ENCODE results near the gene MMP17. TPM values are rescaled to one million over a fixed set of nuclear protein-coding genes. Genes with fewer than 3 reads are reported as not detected.

MMP17 gene
- polyA plus RNA-seq, 1 of the 3 experiments (the other 2 are of a cell fraction): 14.0 TPM

- WGBS (ENCODE audit: low lambda C conversion rate): 83% methylated on average over 26 of the region's 41 CpGs
- Histone ChIP-seq H2AFZ (ENCODE audit: low read depth) (no peak overlapping the region), H3K9me2 (no peaks in the 10 kb centered on the region), H3K9ac (no peak overlapping the region), H3K36me3 (replicated peaks in 1 of 2; ENCODE audit: control insufficient read depth in 1 of 2, insufficient read depth in 2 of 2, low read length in 1 of 2) (no peaks in the 10 kb centered on the region), H3F3A (replicated peaks; ENCODE audit: insufficient read depth) (no peaks in the 10 kb centered on the region), H3K79me2 (ENCODE audit: insufficient read depth) (no peaks in the 10 kb centered on the region), H3K27me3 (ENCODE audit: insufficient read depth) (no peaks in the 10 kb centered on the region), H3K9me3 (no peaks in the 10 kb centered on the region), H3K4me1 (ENCODE audit: control insufficient read depth in 1 of 2, insufficient read depth in 2 of 2, low read depth in 1 of 2, low read length in 1 of 2) (peaks cover 0 to 6% of the 10 kb centered on the region in 2 experiments; a peak in 1 of 4 replicates), H3K4me2 (no peak overlapping the region), H4K20me1 (ENCODE audit: insufficient read depth) (no peaks in the 10 kb centered on the region), H3K27ac (ENCODE audit: low read depth in 2 of 2, low read length in 1 of 2) (no peak overlapping the region), H3K4me3 (ENCODE audit: low read depth in 2 of 2, low read length in 1 of 2) (no peak overlapping the region)
- TF ChIP-seq ELF1 (IDR thresholded peaks at IDR 0.05): no peak
- TF ChIP-seq FOXM1 (IDR thresholded peaks at IDR 0.05; ENCODE audit: low read depth): no peak
- TF ChIP-seq CHD2 (IDR thresholded peaks at IDR 0.05; ENCODE audit: low read length, partially characterized antibody): no peak
- TF ChIP-seq RAD21 (IDR thresholded peaks at IDR 0.05; ENCODE audit: low read length): no peak
- TF ChIP-seq TEAD4 (IDR thresholded peaks at IDR 0.05; ENCODE audit: borderline replicate concordance, insufficient read depth): no peak
- no peak for TF ChIP-seq NRF1 (IDR thresholded peaks at IDR 0.05; ENCODE audit: low read depth, low read length)
- TF ChIP-seq, protein P1, sequence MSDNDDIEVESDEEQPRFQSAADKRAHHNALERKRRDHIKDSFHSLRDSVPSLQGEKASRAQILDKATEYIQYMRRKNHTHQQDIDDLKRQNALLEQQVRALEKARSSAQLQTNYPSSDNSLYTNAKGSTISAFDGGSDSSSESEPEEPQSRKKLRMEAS (IDR thresholded peaks at IDR 0.05; ENCODE audit: low read depth): no peak
- TF ChIP-seq YY1 (IDR thresholded peaks at IDR 0.05; ENCODE audit: low read depth): no peak
- no peak for TF ChIP-seq MXI1 (IDR thresholded peaks at IDR 0.05; ENCODE audit: low read depth, low read length)
- no peak for TF ChIP-seq USF2 (IDR thresholded peaks at IDR 0.05; ENCODE audit: borderline replicate concordance, low read depth, low read length)
- no peak for TF ChIP-seq POLR2AphosphoS5 (IDR thresholded peaks at IDR 0.05; ENCODE audit: low read depth, low read length)
- TF ChIP-seq GABPA (IDR thresholded peaks at IDR 0.05; ENCODE audit: low read depth): no peak
- TF ChIP-seq IRF3 (IDR thresholded peaks at IDR 0.05; ENCODE audit: low read depth, low read length): no peak
- TF ChIP-seq MEF2A (IDR thresholded peaks at IDR 0.05; ENCODE audit: borderline replicate concordance, low read depth): no peak
- TF ChIP-seq, protein P2, sequence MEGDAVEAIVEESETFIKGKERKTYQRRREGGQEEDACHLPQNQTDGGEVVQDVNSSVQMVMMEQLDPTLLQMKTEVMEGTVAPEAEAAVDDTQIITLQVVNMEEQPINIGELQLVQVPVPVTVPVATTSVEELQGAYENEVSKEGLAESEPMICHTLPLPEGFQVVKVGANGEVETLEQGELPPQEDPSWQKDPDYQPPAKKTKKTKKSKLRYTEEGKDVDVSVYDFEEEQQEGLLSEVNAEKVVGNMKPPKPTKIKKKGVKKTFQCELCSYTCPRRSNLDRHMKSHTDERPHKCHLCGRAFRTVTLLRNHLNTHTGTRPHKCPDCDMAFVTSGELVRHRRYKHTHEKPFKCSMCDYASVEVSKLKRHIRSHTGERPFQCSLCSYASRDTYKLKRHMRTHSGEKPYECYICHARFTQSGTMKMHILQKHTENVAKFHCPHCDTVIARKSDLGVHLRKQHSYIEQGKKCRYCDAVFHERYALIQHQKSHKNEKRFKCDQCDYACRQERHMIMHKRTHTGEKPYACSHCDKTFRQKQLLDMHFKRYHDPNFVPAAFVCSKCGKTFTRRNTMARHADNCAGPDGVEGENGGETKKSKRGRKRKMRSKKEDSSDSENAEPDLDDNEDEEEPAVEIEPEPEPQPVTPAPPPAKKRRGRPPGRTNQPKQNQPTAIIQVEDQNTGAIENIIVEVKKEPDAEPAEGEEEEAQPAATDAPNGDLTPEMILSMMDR (IDR thresholded peaks at IDR 0.05): no peak
- no peak for TF ChIP-seq RCOR1 (IDR thresholded peaks at IDR 0.05; ENCODE audit: low read length)
- TF ChIP-seq, protein P3, sequence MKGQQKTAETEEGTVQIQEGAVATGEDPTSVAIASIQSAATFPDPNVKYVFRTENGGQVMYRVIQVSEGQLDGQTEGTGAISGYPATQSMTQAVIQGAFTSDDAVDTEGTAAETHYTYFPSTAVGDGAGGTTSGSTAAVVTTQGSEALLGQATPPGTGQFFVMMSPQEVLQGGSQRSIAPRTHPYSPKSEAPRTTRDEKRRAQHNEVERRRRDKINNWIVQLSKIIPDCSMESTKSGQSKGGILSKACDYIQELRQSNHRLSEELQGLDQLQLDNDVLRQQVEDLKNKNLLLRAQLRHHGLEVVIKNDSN (IDR thresholded peaks at IDR 0.05; ENCODE audit: borderline replicate concordance, low read depth): no peak
- CTCF ChIA-PET: no interaction called here
- POLR2A ChIA-PET: interaction anchor here (0.6 kb wide), 1 partner anchor 100 kb away, joined by 3 read pairs; no protein-coding TSS in a partner anchor
- DNase-seq: no peak
Observed at GRCh38 chr12:131850856-131851559, 22.8 kb downstream of the MMP17 start.
